Psoas muscle (tissue), 8 donors: ENCODE measurements around the gene VPREB1. TPM values are rescaled to one million over a fixed set of nuclear protein-coding genes. Genes with fewer than 3 reads are reported as not detected.
A peak's percentile ranks its signal among the peaks of the same experiment; 100 is the strongest.
"Not testable (repeated sequence)": the region's sequence is repeated elsewhere in the genome, so short reads cannot be mapped to it uniquely, and the experiment has no call there.

Experiments used
- ATAC-seq, 4 donors: fragments of 200-7000 bp; cut with Tn5 transposase; one replicate each; pipeline ENCODE4 v1.9.1; 2020; ENCODE audit warnings: moderate library complexity in 3 of 4, mild to moderate bottlenecking in 2 of 4
- DNase-seq, 2 donors: peaks; one replicate each; pipeline ENCODE4 v3.0.0-alpha.2; 2020
- H3K27ac ChIP-seq: fragments of 200-600 bp; one replicate; pipeline ENCODE4 v1.8.0; 2022
- H3K27me3 ChIP-seq, 3 donors: fragments of 200-600 bp in 1 of 3; one replicate each; pipeline versions ENCODE4 v1.6.1 to v1.8.0; 2013 to 2022; ENCODE audit warnings: low read length in 2 of 3, mild to moderate bottlenecking in 2 of 3, moderate library complexity in 1 of 3; ENCODE audit not compliant: insufficient read depth in 3 of 3
- H3K36me3 ChIP-seq, 2 donors: fragments of 200-600 bp in 1 of 2; one replicate each; pipeline versions ENCODE4 v1.6.1 to v1.8.0; 2013 to 2022; ENCODE audit warnings: low read depth in 1 of 2, mild to moderate bottlenecking in 1 of 2, moderate library complexity in 1 of 2; ENCODE audit not compliant: insufficient read depth in 1 of 2
- H3K4me1 ChIP-seq: fragments of 200-600 bp; one replicate; pipeline ENCODE4 v1.8.0; 2022
- H3K4me3 ChIP-seq: fragments of 200-600 bp; one replicate; pipeline ENCODE4 v1.8.0; 2022; ENCODE audit warnings: mild to moderate bottlenecking
- H3K9me3 ChIP-seq: fragments of 200-600 bp; one replicate; pipeline ENCODE4 v1.8.0; 2022
- WGBS, 3 donors: extraction: QIAGEN DNeasy Blood & Tissue Kit; methylation state at CpG; one replicate each; pipeline versions ENCODE4 v1.1.6 to v1.1.7; 2013; 5-methylcytosine and 5-hydroxymethylcytosine counted together
- intact Hi-C, 2 donors: fragments of 100-400 bp; cut with DNase I; formaldehyde crosslinking; loops; one replicate each; pipeline versions ENCODE4 v1.11.0 to v1.14.2; 2022
- polyA plus RNA-seq, 3 donors: library from polyadenylated mRNA; stranded (reverse); fragments of 200-250 nt; gene quantifications; one replicate each; pipeline ENCODE4 v1.2.3, GENCODE V29; 2013
- total RNA-seq, 4 donors: library from RNA; stranded (reverse); fragmentation: NEBNext Ultra II Directional in 2 of 4; extraction: Animal tissue kit (Norgen Biotek cat#: 25700) in 2 of 4; gene quantifications; one replicate each; pipeline versions ENCODE4 v1.2.1 to v1.2.4, GENCODE V29; 2021 to 2023
- donor health status: healthy with polysubstance abuse.
- donor health status: DM: no; HTN: no; CAD: no; lungs with moderate emphysema.
- donor health status: Bipolar disorder and iron deficiency.
- donor health status: healthy.
- donor health status: DM: yes; HTN: yes; CAD: no.
- donor health status: DM: no; HTN: no; CAD: no.
- donor health status: DM: no; HTN: no; CAD: no.
- donor health status: DM: yes; HTN: yes; CAD: no.

The VPREB1 gene
- total and polyA plus RNA-seq, 7 donors = not detected

DNA sequence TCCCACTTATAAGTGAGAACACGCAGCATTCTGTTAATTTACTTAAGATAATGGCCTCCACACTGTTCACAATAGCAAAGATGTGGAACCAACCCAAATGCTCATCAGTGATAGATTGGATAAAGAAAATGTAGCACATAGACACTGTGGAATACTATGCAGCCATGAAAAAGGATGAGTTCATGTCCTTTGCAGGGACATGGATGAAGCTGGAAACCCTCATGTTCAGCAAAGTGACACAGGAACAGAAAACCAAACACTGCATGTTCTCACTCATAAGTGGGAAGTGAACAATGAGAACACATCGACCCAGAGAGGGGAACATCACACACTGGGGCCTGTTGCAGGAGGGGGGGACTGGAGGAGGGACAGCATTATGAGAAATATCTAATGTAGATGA lies 15.6 kb downstream of the VPREB1 start:
- 86 to 94% (median 91%) methylated on average over 2 of the region's 2 CpGs for WGBS, 3 donors
- DNase-seq, H3K4me3 ChIP-seq, H3K9me3 ChIP-seq, H3K27ac ChIP-seq, H3K36me3 ChIP-seq, ATAC-seq, H3K27me3 ChIP-seq, H3K4me1 ChIP-seq, intact Hi-C loops: not testable (repeated sequence)

DNA sequence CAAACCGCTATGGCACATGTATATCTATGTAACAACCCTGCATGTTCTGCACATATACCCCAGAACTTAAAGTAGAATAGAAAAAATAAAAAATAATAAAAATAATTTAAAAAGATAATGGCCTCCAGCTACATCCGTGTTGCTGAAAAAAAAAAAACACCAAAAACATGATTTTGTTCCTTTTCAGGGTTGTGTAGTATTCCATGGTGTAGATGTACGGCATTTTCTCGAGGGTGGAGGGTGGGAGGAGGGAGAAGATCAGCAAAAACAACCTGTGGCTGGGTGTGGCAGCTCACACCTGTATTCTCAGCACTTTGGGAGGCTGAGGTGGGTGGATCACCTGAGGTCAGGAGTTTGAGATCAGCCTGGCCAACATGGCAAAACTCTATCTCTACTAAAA lies 16.0 kb downstream of the VPREB1 start:
- H3K9me3 ChIP-seq, DNase-seq, H3K36me3 ChIP-seq, H3K27ac ChIP-seq, intact Hi-C loops, H3K27me3 ChIP-seq, H3K4me3 ChIP-seq, H3K4me1 ChIP-seq, ATAC-seq: not testable (repeated sequence)
- WGBS, 3 donors = 80 to 91% (median 91%) methylated on average over 4 of the region's 4 CpGs

DNA sequence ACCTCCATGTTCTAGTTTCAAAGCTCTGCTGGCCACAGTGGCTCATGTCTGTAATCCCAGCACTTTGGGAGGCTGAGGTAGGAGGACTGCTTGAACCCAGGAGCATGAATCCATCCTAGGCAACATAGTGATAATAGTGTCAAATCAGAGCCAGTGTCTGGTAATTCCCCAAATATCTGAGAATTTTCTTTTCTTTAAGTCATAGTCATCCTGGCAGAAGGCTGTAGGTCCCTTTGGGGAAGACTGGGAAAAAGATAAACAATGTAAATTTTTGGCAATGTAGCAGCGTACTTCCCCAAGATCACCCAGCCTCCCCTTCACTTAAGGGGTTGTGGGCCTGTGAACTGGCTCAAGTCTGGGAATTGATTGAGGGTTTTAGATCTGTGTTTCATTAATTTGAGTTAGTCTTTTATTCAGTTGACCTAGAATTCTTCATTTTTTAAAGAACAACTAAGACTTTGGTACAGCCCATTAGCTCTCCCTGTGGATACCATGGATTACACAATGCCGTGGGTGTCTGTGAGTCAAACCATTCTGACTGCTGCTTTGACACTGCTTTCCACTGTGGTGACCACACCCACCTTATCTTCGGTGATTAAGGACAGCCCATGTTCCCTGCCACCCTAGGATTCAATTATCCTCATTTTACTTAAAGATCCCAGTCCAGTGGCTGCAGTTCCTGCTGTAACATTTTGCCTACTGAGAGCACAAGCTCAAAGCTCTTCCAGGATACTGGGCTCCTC lies 17.9 kb downstream of the VPREB1 start:
- H3K9me3 ChIP-seq = not testable (repeated sequence)
- 29 to 37% (median 29%) methylated on average over 3 of the region's 3 CpGs for WGBS, 3 donors

DNA sequence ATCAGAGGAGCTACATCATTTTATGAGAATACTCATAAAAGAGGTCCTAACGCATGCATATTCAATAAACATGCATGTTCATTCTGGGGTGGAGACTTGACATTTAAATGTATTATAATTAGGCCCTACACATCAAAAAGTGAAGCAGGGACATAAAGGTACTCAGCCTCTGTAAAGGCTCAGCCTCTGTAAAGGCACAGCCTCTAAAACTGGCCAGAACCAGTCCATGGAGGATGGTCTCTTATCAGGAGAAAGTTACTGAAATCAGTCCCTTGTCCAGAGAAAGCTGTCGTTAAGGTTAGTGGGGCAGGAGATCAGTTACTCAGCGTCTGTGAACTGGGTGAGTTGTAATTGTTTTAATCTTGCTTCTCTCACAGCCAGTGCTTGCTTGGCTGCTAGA lies 19.2 kb downstream of the VPREB1 start:
- H3K27me3 ChIP-seq, ATAC-seq, H3K36me3 ChIP-seq, H3K4me3 ChIP-seq, DNase-seq, H3K4me1 ChIP-seq, H3K9me3 ChIP-seq, H3K27ac ChIP-seq, intact Hi-C loops: not testable (repeated sequence)
- 53 to 80% (median 58%) methylated on average over 3 of the region's 3 CpGs for WGBS, 3 donors

More for the DNA sequence above, 17.9 kb downstream of the VPREB1 start:
- H3K27me3 ChIP-seq, ATAC-seq, intact Hi-C loops, H3K27ac ChIP-seq, H3K36me3 ChIP-seq, DNase-seq, H3K4me1 ChIP-seq, H3K4me3 ChIP-seq: not testable (repeated sequence)

DNA sequence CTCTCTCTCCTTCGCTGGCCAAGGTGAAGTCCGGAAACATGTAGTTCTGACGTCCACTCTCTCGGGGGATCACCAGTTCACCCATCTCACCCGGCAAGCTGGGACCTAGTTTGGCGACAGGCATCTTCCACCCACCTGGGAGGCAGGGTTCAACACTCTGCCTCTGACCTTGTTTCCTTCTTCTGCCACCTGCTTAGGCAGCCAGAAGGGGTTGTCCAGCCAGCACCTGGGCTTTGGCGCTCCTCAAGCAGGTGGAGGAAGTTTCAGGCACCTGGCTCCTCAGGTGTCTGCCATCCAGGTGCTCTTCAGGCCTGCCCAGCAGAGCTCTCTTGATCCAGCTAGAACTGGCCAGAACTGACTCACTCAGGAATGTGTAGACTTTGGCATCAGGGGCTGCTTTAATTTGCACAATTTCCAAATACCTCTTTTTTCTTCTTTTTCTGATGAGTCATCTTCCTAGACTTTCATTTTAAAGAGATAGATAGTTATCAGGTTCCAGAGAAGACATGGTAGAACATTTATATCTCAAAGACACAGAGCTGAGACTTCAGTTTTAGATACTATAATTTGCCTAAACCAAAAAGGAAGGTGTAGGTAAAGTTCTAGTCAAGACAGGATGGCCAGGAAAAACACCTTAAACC lies 25.6 kb downstream of the VPREB1 start:
- intact Hi-C loops, ATAC-seq: not testable (repeated sequence)
- peak in 1 of 2 donors; percentile 25 for DNase-seq

DNA sequence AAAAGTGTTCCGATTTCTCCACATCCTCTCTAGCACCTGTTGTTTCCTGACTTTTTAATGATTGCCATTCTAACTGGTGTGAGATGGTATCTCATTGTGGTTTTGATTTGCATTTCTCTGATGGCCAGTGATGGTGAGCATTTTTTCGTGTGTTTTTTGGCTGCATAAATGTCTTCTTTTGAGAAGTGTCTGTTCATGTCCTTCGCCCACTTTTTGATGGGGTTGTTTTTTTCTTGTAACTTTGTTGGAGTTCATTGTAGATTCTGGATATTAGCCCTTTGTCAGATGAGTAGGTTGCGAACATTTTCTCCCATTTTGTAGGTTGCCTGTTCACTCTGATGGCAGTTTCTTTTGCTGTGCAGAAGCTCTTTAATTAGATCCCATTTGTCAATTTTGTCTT lies 32.8 kb downstream of the VPREB1 start:
- ATAC-seq, intact Hi-C loops, H3K9me3 ChIP-seq, H3K27ac ChIP-seq, H3K4me3 ChIP-seq, DNase-seq, H3K4me1 ChIP-seq, H3K27me3 ChIP-seq, H3K36me3 ChIP-seq: not testable (repeated sequence)
- 91 to 93% (median 91%) methylated on average over 1 to 3 of the region's 4 CpGs for WGBS, 3 donors

More for the DNA sequence above, 25.6 kb downstream of the VPREB1 start:
- not testable (repeated sequence) for H3K36me3 ChIP-seq, H3K9me3 ChIP-seq, H3K4me3 ChIP-seq, H3K27me3 ChIP-seq, H3K27ac ChIP-seq, H3K4me1 ChIP-seq
- WGBS, 3 donors = 85 to 87% (median 85%) methylated on average over 5 to 7 of the region's 7 CpGs

DNA sequence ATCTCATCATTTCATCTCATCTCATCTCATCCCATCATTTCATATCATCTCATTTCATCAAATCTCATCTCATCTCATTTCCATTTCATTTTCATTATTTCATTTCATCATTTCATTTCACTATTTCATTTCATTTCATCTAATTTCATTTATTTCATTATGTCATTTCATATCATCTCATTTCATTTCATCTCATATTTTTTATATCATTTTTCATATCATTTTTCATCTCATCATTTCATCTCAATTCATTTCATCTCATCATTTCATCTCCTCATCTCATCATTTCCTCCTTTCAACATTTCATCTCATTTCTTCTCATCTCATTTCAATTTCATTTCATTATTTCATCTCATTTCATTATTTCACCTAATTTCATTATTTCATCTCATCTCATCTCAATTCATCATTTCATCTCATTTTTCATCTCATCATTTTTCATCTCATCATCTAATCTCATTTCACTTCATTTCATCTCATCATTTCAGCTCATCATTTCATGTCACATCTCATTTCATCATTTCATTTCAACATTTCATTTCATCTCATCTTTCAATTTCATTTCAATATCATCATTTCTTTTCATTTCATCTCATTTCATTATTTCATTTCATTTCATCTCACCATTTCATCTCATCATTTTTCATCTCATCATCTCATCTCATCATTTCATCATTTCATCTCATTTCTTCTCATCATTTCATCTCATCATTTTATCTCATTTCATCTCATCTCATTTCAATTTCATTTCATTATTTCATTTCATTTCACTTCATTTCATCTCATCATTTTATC lies 40.6 kb downstream of the VPREB1 start:
- H3K4me1 ChIP-seq = not testable (repeated sequence)

DNA sequence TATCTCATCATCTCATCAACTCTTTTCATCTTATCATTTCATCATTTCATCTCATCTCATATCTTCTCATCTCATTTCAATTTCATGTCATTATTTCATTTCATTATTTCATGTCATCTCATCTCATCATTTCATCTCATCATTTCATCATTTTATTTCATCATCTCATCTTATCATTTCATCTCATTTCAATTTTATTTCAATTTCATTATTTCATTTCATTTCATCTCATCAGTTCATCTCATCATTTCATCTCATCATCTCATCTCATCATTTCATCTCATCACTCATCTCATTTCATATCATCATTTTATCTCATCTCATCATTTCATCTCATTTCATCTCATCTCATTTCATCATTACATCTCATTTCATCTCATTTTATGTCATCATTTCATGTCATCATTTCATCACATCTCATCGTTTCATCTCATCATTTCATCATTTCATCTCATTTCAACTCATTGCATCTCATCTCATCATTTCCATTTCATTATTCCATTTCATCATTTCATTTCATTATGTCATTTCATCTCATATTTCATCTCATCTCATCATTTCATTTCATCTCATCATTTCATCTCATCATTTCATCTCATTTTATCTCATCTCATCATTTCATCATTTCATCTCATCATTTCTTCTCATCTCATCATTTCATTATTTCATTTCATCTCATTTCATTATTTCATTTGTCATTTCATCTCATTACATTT lies 42.0 kb downstream of the VPREB1 start:
- H3K4me3 ChIP-seq, H3K27ac ChIP-seq, intact Hi-C loops, H3K27me3 ChIP-seq, H3K4me1 ChIP-seq, DNase-seq, ATAC-seq, H3K9me3 ChIP-seq, H3K36me3 ChIP-seq: not testable (repeated sequence)
- 96 to 100% methylated on average over 1 of the region's 1 CpG; no CpG with 5 or more reads in 1 of the 3 donors for WGBS, 3 donors

More for the DNA sequence above, 40.6 kb downstream of the VPREB1 start:
- H3K27me3 ChIP-seq, H3K4me3 ChIP-seq, DNase-seq, H3K36me3 ChIP-seq, ATAC-seq, H3K9me3 ChIP-seq, intact Hi-C loops, H3K27ac ChIP-seq: not testable (repeated sequence)

DNA sequence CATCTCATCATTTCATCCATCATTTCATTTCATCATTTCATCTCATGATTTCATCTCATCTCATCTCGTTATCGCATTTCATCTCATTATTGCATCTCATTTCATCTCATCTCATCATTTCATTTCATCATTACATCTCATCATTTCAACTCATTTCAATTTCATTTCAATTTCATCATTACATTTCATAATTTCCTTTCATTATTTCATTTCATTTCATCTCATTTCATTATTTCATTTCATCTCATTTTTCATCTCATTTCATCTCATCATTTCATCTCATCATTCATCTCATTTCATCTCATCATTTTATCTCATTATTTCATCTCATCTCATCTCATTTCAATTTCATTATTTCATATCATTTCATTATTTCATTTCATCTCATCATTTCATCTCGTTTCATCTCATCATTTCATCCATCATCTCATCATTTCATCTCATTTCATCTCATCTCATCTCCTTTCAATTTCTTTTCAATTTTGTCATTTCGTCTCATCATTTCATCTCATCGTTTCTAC lies 42.6 kb downstream of the VPREB1 start:
- ATAC-seq, H3K27me3 ChIP-seq, H3K27ac ChIP-seq, H3K4me3 ChIP-seq, H3K4me1 ChIP-seq, intact Hi-C loops, DNase-seq, H3K36me3 ChIP-seq, H3K9me3 ChIP-seq: not testable (repeated sequence)
- 96 to 97% (median 96%) methylated on average over 5 of the region's 5 CpGs for WGBS, 3 donors

DNA sequence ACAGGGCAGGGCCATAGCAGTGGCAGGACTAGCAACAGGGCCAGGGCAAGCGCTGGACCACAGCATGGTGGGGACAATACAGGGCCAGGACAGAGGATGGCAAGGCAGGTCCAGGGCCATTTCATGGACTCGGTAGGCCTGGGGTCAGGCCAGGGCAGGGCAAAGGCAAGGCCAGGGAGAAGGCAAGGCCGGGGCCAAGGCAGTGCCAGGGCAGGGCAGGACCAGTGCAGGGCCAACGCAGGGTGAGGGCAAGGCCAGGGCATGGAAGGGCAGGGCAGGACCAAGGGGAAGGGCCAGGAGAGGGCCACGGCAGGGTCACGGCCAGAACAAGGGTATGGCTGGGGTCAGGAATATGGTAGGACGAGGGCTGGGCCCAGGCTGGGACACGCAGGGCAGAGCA lies 45.1 kb downstream of the VPREB1 start:
- H3K36me3 ChIP-seq, H3K9me3 ChIP-seq, ATAC-seq, H3K27me3 ChIP-seq, H3K4me1 ChIP-seq, H3K4me3 ChIP-seq, H3K27ac ChIP-seq, intact Hi-C loops, DNase-seq: not testable (repeated sequence)
- WGBS, 3 donors = 88 to 97% (median 90%) methylated on average over 3 to 8 of the region's 8 CpGs
